GM13977 (cell line): Measurements from ENCODE around the gene TMEM191B.
"Not testable (repeated sequence)": the region's sequence is repeated elsewhere in the genome, so short reads cannot be mapped to it uniquely, and the experiment has no call there.

ENCODE experiments used
- DNase-seq: peaks from one replicate; pipeline ENCODE4 v3.0.0; 2012; ENCODE audit warnings: low spot score
- in situ Hi-C: fragments of 300-500 bp; cut with MboI; formaldehyde crosslinking; loops from one replicate; pipeline ENCODE4 v1.12.0; 2022; ENCODE audit warnings: low sequenced_read_pairs, low pct_unique_long_range_greater_than_20kb, mixed read lengths, inconsistent platforms; ENCODE audit not compliant: unreplicated experiment

The TMEM191B gene

GRCh38 chr22:18552839-18553597 lies 25.4 kb downstream of the TMEM191B start:
- DNase-seq, in situ Hi-C loops: not testable (repeated sequence)

- in situ Hi-C loops, DNase-seq: not testable (repeated sequence)
Observed at GRCh38 chr22:18554280-18555256, 27.0 kb downstream of the TMEM191B start.

- in situ Hi-C loops, DNase-seq: not testable (repeated sequence)
Observed at GRCh38 chr22:18558516-18558915, 30.9 kb downstream of the TMEM191B start.

- in situ Hi-C loops, DNase-seq: not testable (repeated sequence)
Observed at GRCh38 chr22:18558939-18559338, 31.3 kb downstream of the TMEM191B start.

GRCh38 chr22:18560099-18560974 lies 32.7 kb downstream of the TMEM191B start:
- in situ Hi-C loops, DNase-seq: not testable (repeated sequence)

- in situ Hi-C loops, DNase-seq: not testable (repeated sequence)
Observed at GRCh38 chr22:18570509-18571246, 43.1 kb downstream of the TMEM191B start.

- DNase-seq, in situ Hi-C loops: not testable (repeated sequence)
Observed at GRCh38 chr22:18573483-18574164, 46.0 kb downstream of the TMEM191B start.

- in situ Hi-C loops, DNase-seq: not testable (repeated sequence)
Observed at GRCh38 chr22:18574555-18574954, 47.0 kb downstream of the TMEM191B start.

GRCh38 chr22:18575686-18576085 lies 48.1 kb downstream of the TMEM191B start:
- DNase-seq, in situ Hi-C loops: not testable (repeated sequence)

GRCh38 chr22:18577090-18577818 lies 49.7 kb downstream of the TMEM191B start:
- in situ Hi-C loops, DNase-seq: not testable (repeated sequence)

GRCh38 chr22:18577847-18578246 lies 50.2 kb downstream of the TMEM191B start:
- not testable (repeated sequence) for DNase-seq

More at GRCh38 chr22:18577847-18578246, 50.2 kb downstream of the TMEM191B start:
- in situ Hi-C loops: not testable (repeated sequence)
